Stimulated activated CD8-positive, alpha-beta memory T cell treated with anti-CD3 and anti-CD28 coated beads, Interleukin-15, amount 100 ng/mL, for 24 hours (primary cell): ENCODE data around the gene GPR31.

Source experiments
- DNase-seq: peaks from one replicate; pipeline ENCODE4 v3.0.0-alpha.2; 2020; ENCODE audit warnings: low read depth

GPR31 gene

DNA sequence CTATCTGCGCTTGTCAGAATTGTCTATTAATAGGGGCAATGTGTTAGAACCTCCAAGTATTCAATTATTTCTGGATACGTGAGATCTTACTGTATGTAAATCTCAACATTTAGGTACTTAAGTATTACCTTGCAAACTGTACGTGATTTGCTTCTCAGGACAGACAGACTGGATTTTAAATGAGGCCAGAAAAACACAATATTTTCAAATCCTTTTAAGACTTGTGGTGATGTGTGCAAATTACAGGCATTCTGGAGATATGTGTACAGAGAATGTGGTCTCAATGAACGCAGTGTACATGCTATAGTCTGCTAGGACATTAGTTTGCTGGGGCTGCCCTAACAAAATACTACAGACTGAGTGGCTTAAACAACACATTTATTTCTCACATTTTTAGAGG is 18.0 kb downstream of the GPR31 start:
- DNase-seq: no peak

DNA sequence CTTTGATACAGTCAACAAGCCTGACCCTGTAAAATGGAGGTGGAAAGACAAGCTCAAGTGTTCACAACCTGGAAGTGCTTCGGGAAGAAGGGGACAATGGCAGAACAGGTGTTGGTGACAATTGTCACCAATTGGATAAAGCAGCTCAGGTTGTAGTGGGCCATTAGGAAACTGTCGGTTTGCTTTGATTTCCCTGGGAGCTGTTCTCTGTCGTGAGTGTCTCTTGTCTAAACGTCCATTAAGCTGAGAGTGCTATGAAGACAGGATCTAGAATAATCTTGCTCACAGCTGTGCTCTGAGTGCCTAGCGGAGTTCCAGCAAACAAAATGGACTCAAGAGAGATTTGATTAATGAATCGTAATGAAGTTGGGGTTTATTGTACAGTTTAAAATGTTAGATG is 19.9 kb downstream of the GPR31 start:
- DNase-seq: no peak

DNA sequence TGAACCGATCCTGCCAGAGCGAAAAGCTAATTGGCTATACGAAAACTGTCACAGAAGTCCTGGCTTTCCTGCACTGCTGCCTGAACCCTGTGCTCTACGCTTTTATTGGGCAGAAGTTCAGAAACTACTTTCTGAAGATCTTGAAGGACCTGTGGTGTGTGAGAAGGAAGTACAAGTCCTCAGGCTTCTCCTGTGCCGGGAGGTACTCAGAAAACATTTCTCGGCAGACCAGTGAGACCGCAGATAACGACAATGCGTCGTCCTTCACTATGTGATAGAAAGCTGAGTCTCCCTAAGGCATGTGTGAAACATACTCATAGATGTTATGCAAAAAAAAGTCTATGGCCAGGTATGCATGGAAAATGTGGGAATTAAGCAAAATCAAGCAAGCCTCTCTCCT is 20.7 kb downstream of the GPR31 start:
- no peak for DNase-seq

DNA sequence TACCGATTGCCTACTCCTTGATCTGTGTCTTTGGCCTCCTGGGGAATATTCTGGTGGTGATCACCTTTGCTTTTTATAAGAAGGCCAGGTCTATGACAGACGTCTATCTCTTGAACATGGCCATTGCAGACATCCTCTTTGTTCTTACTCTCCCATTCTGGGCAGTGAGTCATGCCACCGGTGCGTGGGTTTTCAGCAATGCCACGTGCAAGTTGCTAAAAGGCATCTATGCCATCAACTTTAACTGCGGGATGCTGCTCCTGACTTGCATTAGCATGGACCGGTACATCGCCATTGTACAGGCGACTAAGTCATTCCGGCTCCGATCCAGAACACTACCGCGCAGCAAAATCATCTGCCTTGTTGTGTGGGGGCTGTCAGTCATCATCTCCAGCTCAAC is 21.4 kb downstream of the GPR31 start:
- DNase-seq: no peak

DNA sequence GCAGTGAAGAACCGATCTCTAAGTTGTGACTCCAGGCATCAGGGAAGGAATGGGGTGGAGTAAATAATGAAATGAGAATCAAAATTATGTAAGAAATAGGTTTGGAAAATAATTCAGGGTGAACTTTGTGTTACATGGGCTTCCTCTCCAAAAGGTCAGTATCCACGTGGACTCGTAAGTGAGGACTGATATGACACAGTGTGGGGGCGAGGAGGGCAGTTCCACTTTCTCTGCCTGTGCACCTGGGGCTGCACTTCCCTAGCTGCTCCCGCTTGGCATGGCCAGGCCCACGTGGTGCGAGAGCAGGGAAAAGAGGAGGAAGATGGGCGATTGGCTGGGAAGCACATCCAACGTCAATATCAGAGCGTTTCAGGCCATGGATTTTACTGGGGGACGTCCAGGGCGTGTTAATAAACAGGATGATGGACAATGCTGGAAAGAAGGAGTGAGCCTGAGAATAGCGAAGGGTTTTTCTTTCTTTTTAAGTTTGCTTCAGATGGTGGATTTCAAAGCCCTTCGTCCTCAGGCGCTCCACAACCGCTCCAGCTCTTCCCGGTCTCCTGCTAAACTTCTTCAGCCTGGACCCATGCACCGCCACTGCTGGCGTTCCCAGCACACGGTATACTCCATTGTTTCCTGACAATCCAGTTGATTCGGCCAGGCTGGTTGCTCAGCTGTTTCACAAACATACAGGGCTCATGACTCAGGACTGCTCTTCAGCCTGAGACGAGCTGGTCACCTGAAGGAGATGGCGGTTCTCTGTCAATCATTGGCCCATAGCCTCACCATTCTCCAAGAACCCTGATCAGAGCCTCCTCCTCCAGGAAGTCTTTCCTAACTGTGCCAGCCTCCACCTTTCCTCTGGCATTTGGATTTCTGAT is 23.1 kb downstream of the GPR31 start:
- no peak for DNase-seq

DNA sequence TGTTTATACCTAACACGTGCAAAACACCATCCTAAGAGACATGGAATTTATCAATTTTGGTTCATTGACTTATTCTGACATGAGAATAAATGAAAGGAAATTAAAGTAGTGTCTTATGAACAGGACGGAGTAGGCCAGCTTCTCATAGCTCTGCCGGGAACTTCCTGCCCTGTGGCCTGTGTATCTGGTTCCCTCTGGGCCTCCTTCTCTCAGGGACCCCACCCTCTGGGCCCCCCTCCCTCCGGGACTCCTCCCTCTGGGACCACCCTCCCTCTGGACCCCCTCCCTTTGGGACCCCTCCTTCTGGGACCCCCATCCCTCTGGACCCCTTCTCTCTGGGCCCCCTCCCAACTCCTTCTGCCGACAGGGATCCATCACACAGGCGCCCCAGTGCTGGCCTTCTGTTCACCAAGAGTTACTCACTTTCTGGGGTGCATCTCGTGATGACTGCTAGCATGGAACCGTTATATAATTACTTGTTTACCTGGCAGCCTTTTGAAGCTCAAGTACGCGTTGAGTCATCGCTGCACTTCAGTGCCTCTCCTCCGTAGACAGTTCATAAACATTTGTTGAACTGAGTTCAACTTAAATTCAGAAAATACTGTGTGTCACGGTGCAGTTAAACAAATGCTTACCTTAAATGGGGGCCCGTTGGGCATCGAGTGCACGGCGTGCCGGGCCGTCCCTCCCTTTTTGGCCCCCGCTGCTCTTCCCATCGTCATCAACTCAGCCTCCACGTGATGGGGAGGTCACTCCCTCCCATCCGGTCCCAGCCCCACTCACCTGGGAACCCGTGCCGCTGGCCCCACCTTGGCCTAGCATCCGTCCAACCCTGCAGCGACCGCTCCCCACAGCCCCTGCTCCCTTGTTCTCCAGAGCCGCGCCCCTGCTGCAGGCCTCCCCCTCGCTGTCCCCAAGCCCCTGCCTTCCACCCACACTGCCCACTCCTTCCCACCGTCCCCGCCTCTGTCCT is 26.8 kb downstream of the GPR31 start:
- DNase-seq: no peak

DNA sequence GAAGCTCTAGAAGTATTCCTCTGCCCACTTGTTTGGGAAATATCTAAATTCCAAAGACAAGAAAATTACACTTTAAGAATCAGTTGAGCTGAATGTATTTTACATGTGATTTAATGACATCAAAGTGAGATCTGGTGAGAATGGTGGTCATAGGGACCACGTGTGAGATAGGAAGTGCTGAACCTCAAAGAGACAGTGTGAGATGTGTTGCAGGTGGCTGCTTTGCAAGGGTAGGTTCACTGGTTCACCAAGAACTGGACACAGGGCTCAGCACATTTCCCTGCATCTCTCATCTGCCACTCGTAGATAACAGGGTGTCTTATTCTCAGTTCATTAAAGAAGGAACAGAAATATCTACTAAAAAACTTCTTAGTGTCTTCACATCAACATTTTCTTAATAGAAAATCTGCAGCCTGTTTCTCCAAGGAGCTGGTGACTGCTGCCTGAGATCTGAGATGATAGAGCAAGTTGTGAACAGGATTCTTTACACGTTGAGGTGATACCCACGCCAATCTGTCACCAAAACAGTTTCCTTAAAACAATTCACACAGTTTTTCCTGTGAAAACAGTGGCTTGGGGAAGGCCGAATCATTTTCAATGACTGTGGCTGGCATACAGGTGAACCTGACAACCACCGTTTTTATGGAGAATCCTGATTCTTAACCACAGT is 27.6 kb downstream of the GPR31 start:
- DNase-seq: no peak

DNA sequence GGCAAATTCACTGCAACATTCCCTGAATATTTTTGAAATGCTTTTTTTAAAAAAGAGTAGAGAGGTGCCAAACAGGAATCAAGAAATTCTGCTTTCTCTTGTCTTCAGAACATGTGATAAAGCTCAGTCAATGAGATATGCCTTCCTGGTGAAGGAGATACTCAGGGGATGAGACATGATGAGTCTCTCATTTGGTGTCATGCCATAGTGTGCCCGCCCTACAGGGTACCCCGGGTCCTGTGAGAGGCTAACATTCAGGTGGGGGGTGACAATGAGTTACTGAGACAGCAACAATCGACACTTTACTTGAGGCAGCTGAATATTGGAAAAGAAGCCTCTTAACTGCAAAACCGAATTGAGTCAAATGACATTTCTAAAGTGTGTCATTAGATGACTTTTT is 28.2 kb downstream of the GPR31 start:
- no peak for DNase-seq

DNA sequence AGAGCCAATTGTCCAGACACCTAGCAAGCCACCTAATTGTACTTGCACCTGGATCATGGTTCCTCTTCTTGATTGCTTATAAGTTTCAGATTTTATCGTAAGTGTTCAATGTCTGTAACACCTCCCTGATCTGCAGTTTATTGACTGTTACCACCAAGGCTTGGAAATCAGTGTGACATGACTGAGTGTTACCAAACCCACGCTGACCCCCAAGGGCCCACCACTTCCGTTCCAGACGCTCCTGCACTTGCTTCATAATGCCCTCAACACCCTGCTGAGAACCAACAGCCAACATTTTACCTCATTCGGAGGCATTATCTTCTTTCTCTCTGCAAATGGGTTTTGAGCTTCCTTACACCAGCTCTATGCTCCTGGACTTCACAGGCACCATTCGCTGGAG is 28.6 kb downstream of the GPR31 start:
- DNase-seq: no peak

DNA sequence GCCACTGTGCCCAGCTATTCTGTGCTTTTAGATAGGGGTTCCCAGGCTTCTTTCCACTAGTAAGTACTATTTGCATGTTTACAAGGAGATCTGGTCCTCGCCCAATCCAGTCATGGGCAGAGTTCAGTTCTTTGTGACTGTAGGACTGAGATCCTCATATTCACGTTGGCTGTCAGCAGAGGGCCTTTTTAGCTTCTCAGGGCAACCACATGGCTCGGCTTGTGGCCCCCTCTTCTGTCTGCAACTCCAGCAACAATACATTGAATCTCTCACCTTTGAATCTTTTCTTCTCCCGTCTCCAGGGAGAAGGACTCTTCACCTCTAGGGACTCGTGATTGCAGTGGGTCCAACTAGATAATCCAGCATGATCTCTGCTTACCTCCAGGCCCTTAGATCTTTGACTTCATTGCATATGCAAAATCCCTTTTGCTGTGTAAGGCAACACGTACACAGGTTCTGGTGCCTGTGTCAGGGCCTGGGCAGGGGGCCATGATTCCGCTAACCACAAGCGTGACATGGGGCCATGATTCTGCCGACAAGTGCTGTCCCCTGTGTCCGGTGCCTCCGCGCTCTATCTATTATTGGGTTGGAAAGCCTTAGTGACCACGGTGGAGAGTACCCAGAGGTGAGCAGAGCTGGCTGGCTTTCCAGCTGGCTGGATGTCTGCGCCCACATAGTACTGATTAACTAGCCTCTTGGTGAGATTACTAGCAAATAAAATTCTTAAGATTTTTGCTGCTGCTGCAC is 29.8 kb downstream of the GPR31 start:
- no peak for DNase-seq

DNA sequence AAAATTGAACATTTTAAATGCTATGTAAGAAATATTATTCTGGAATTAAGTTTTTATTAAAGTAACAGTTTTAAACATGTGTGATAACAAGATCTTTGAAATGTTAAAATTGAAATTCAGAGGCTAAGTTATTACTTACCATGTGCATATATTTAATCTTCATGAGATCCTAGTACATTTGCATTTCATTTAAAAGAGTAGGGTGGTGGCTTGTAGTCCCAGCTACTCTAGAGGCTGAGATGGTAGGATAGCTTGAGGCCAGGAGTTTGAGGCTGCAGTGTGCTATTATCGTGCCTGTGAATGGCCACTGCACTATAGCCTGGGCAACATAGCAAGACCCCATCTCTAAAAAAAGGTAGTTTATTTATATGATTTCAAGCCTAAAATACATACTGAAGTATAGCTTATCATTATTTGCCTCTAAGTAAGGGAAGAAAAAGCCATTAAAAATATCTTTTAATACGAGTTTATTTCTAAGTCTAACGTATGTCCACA is 31.9 kb downstream of the GPR31 start:
- no peak for DNase-seq

DNA sequence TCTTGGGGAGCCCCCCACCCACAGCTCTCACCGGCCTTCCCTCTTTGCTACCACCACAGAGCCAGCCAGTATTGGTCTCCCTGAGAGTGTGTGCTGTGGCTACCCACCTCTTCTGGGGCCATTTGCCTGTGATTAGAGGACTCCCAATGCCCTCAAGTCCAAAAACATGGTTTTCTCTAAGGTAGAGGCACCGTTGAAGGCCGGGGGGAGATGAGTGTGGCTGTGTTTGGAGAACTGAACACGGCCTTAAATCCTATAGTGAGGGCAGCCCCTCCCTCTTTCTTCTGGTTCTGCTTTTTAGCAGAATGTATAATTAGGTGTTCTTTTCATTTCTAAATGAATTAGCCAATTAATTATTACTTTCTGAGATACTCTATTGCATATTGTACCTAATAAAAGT is 32.4 kb downstream of the GPR31 start:
- no peak for DNase-seq

DNA sequence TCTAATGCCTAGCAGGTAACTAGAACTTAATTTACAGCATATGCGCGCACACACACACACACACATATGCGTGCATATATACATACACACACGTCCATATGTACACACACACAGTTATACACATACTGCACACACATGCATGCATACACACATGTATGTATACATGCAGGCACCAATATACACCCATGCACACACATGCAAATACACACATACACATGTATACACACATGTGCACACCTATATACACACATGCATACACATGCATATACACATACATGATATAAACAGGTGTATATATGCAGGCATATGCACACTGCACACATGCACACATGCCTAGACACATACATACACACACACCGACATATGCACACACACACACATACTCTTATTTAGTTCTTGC is 33.0 kb downstream of the GPR31 start:
- no peak for DNase-seq

DNA sequence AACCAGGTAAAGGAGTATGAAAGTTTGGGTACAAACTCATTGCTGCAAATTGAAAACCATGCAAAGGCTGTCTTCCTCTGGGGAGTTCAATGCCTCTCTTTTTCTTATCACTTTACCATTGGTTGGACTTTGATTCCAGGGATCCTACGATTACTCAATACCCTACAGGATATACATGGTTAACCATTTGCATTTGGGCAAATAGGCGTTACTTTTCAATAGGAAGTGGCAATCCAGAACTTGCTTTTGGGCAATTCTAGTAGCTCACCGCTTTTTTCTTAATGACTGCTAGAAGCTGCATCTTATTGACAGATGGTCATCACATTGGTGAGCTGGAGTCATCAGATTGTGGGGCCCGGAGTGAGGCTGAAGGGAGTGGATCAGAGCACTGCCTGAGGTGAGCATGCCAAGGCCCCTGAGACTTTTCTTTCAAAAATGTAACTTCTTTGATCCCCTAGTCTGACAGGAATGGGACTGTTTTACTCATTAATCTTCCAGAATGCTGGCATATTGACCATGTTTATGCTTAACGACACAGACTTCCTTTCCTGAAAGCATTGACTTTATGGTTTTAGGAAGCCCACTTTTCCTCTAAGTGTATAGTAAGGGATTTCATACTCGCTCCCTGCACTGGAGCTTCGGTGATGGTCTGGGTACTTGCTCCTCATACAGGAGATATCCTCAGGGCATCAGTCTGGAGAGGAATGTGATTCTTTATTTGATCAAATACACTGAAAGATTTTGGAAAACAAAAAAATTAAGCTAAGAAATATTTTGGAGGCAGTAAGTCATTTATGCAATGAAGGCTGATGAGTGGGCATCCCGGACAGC is 34.7 kb downstream of the GPR31 start, which contains the start of gene CCR6:
Gene CCR6, plus strand, starts transcription at position 270 of the 831 bp plus-strand sequence. CDS start 13,039 bp downstream, outside the sequence.
- no peak for DNase-seq

DNA sequence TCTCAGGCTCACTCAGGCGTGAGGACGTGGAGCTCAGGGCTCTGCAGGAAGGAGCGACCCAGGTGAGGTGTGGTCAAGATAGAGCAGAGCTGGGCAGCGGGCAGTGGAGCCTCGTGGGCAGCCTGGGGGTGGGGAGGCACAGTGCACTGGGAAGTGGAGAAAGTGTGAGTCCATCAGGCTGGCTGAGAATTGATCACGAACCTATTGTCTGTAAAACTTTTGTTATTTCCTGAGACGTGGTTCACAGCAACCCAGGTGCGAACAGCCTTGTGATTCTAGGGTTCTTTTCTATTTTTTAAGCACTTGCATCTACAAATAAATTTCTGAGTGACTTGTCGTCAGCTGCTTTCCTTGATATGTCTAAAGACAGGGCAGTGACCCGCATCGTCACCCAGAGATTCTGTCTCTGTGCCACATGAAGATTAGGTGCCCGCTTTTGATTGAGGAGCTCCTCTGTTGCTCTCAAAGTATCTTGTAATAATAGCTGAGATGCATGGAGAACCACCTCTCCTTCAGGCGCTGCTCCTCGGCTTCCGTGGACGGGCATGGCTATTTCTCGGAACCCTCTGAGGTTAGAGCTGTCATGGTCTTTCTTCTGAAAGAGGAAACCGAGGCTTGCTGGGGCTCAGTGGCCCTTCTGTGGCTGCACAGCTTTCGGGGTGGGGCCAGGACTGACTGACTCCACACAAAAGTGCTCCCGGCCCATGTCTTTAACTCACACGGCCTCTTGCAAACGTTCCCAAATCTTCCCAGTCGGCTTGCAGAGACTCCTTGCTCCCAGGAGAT is 35.5 kb downstream of the GPR31 start:
- no peak for DNase-seq

DNA sequence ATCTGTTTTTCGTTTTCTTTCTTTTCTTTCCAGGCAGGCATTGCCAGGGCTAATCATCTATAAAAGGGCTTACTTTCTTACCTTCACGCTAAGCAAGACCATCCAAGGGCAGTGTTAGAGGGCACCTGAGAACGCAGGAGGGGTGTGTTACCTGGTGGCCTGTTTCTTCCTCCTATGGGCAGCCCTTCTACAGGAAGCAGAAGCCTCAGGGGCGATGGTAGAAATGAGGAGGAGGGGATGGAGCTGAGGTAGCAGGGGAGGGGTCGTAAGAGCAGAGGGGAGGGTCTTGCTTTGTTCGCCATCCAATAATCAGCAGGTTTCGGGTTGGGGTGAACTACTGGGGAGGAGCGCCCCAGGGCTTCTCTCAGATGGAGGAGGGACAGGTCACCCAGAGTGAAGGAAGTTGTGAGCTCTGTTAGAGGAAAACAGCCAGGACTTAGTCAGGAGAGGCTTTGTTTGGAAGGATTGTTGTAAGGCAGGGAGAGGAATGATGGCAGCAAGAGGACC is 36.4 kb downstream of the GPR31 start:
- no peak for DNase-seq

DNA sequence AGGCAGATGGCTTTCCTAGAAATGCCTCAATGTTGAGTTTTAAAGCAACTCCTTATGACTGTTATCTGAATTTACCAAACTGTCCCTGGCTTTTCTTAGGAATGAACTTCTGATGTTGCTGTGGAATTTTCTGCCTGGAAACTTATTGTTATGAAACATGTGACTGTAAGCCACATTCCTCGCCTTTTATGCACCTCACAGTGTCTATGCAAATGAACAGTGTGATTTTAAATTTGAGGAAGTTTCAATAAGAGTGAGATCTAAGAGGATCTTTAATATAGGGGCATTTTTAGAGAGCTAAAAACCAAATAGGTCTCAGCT is 37.2 kb downstream of the GPR31 start:
- no peak for DNase-seq

DNA sequence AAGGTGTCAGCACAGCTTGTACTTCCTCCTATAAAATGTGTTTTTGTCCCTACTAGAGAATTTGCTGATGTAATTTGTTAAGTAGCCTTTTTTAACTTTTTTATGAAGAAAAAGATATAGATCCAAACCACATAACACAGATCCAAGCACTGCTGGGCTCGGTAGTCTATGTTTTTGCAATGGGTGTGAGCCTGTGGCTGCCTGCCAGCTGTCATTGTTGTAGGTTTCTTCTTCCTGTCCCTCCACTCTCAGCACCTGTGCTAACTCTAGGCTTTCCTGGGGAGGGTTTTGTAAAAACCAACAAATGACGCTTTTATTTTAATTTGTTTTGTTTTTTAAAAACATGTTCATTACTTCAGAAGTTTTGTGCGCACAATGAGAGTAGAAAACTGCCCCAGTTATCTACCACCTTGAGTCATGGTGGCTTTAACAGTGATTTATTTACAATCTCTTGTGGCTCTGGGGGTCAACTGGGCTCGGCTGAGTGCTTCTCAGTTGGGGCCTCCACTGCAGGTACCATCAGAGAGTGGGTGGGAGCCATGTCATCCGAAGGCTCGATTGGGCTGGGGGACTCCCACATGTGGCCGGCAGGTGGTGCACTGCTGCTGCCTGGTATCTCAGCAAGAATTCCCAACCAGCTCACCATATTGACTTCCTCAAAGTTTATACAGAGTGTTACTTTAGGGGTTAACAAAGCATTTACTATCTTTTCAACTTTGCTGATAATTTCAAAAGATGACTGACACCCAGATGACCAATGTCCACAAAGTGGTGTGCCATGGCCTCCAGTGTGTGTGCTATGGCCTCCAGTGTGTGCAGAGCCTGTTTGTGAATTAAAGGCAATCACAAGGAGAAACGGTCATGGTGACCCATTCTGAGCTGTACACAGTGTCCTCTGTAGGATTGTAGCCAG is 37.9 kb downstream of the GPR31 start:
- DNase-seq: no peak

DNA sequence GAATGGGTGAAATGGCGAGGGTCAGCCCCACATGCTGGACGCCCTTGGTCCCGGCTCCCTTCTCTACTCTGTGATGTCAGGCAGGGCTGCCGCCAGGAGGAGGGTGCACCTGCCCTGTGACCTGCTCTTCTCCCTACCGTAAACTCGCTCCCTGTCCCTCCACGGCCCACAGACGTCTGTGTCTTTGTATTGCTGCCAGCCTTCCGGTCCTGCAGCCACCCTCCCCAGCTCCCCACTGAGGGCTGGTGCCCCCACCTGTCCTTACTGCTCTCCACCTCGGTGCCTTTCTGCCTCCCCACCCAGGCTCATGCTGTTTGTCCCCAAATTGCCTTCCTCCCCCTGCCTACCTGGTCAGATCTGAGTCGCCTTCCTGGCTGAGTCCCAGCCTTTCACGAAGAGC is 38.9 kb downstream of the GPR31 start:
- DNase-seq: no peak
